H1 (cell line): Measurements from ENCODE around the gene RNF166. TPM values are rescaled to one million over a fixed set of nuclear protein-coding genes. Genes with fewer than 3 reads are reported as not detected.
A peak's percentile ranks its signal among the peaks of the same experiment; 100 is the strongest.

Experiments
- CTCF ChIA-PET: fragments of 300-600 bp; sonication (Branson Sonifier 250); formaldehyde crosslinking; loops from one replicate; lab custom pipeline; 2021; ENCODE audit not compliant: partially characterized antibody; lab: Charles Lee
- POLR2A ChIA-PET: fragments of 300-600 bp; sonication (Branson Sonifier 250); formaldehyde crosslinking; loops from one replicate; lab custom pipeline; 2021; ENCODE audit warnings: inconsistent platforms; ENCODE audit not compliant: partially characterized antibody; lab: Charles Lee
- DNase-seq, 2 experiments: peaks; one replicate each; pipeline versions ENCODE4 v3.0.0 to v3.0.0-alpha.2; 2010 to 2022; ENCODE audit warnings: low spot score in 2 of 2, low read depth in 1 of 2, mixed read lengths in 1 of 2
- FAIRE-seq: peaks from 2 replicates; lab custom pipeline; 2011; peaks lifted over from hg19 to GRCh38; lab: Jason Lieb, UNC
- H2AFZ ChIP-seq: 2 replicates; pipeline ENCODE4 v1.8.1; 2012; ENCODE audit warnings: low read length, inconsistent platforms
- H2AK5ac ChIP-seq: 2 replicates; pipeline ENCODE4 v1.6.1; 2013; ENCODE audit warnings: low read depth, low read length
- H2BK120ac ChIP-seq: replicated peaks from 2 replicates; pipeline ENCODE3; 2013; ENCODE audit warnings: low read depth, low read length, inconsistent platforms
- H2BK12ac ChIP-seq: 2 replicates; pipeline ENCODE4 v1.6.1; 2013; ENCODE audit warnings: low read depth, low read length
- H2BK15ac ChIP-seq: 2 replicates; pipeline ENCODE4 v1.6.1; 2013; ENCODE audit warnings: low read length
- H2BK20ac ChIP-seq: 2 replicates; pipeline ENCODE4 v1.6.1; 2013; ENCODE audit warnings: low read length
- H2BK5ac ChIP-seq: 2 replicates; pipeline ENCODE4 v1.6.1; 2013; ENCODE audit warnings: low read depth, low read length
- H3K14ac ChIP-seq: 2 replicates; pipeline ENCODE4 v1.6.1; 2013; ENCODE audit warnings: inconsistent platforms; ENCODE audit not compliant: insufficient read length
- H3K18ac ChIP-seq: 2 replicates; pipeline ENCODE4 v1.6.1; 2013; ENCODE audit warnings: low read length; ENCODE audit errors: extremely low read depth
- H3K23ac ChIP-seq: 2 replicates; pipeline ENCODE4 v1.6.1; 2013; ENCODE audit warnings: inconsistent platforms; ENCODE audit not compliant: insufficient read length
- H3K23me2 ChIP-seq: 2 replicates; pipeline ENCODE4 v1.6.1; 2013; ENCODE audit warnings: low read depth, low read length
- H3K27ac ChIP-seq: 2 replicates; pipeline ENCODE4 v1.6.1; 2011; ENCODE audit warnings: low read depth, low read length, inconsistent platforms
- H3K27me3 ChIP-seq, 4 experiments: replicated peaks in 1 of 4; 1 replicate in 1 of 4; 2 replicates in 3 of 4; pipeline versions ENCODE4 v1.6.1 to v1.8.1; 2011 to 2013; ENCODE audit warnings: low read length in 3 of 4, mild to moderate bottlenecking in 3 of 4, inconsistent platforms in 2 of 4, mixed read lengths in 2 of 4, moderate library complexity in 1 of 4; ENCODE audit not compliant: control insufficient read depth in 3 of 4, insufficient read depth in 3 of 4; ENCODE audit errors: extremely low read depth in 1 of 4
- H3K36me3 ChIP-seq, 4 experiments: 2 replicates each; pipeline versions ENCODE4 v1.6.1 to v1.8.1; 2011 to 2013; ENCODE audit warnings: mild to moderate bottlenecking in 4 of 4, low read length in 3 of 4, moderate library complexity in 2 of 4, control low read depth in 1 of 4, inconsistent platforms in 1 of 4; ENCODE audit not compliant: insufficient read depth in 4 of 4, control insufficient read depth in 2 of 4
- H3K4ac ChIP-seq: replicated peaks from 2 replicates; pipeline ENCODE3; 2013; ENCODE audit warnings: low read length, low read depth, mixed read lengths, inconsistent platforms; ENCODE audit not compliant: insufficient read length
- H3K4me1 ChIP-seq, 4 experiments: replicated peaks in 1 of 4; 1 replicate in 1 of 4; 2 replicates in 3 of 4; pipeline versions ENCODE4 v1.6.1 to v1.8.1; 2011 to 2013; ENCODE audit warnings: low read length in 3 of 4, inconsistent platforms in 2 of 4, mixed read lengths in 1 of 4; ENCODE audit not compliant: insufficient read depth in 4 of 4, control insufficient read depth in 3 of 4
- H3K4me2 ChIP-seq, 2 experiments: 2 replicates each; pipeline versions ENCODE4 v1.6.1 to v1.8.1; 2011 to 2013; ENCODE audit warnings: low read depth in 2 of 2, low read length in 2 of 2, control low read depth in 1 of 2, inconsistent platforms in 1 of 2, mild to moderate bottlenecking in 1 of 2; ENCODE audit not compliant: insufficient read depth in 1 of 2
- H3K4me3 ChIP-seq, 4 experiments: fragments of 200-600, 300-600 bp in 1 of 4; sonication (generic), shearing (Covaris generic), sonication (Bioruptor Twin) in 1 of 4; 2 replicates each; pipeline versions ENCODE4 v1.5.1 to v1.8.1; 2011 to 2016; ENCODE audit warnings: low read length in 4 of 4, low read depth in 3 of 4, control low read depth in 2 of 4, inconsistent platforms in 2 of 4, mild to moderate bottlenecking in 2 of 4, mixed read lengths in 1 of 4, moderate library complexity in 1 of 4; ENCODE audit not compliant: insufficient read depth in 2 of 4; ENCODE audit errors: extremely low read depth in 1 of 4
- H3K56ac ChIP-seq: replicated peaks from 2 replicates; pipeline ENCODE3; 2013; ENCODE audit warnings: low read depth, mild to moderate bottlenecking, mixed read lengths, low read length, inconsistent platforms; ENCODE audit not compliant: insufficient read length
- H3K79me1 ChIP-seq: 2 replicates; pipeline ENCODE4 v1.6.1; 2013; ENCODE audit warnings: low read depth, low read length, control low read depth
- H3K79me2 ChIP-seq, 2 experiments: 2 replicates each; pipeline versions ENCODE4 v1.6.1 to v1.8.1; 2012 to 2013; ENCODE audit warnings: low read length in 2 of 2, mild to moderate bottlenecking in 2 of 2, inconsistent platforms in 1 of 2; ENCODE audit not compliant: insufficient read depth in 2 of 2, control insufficient read depth in 1 of 2
- H3K9ac ChIP-seq, 4 experiments: replicated peaks in 1 of 4; 1 replicate in 1 of 4; 2 replicates in 3 of 4; pipeline versions ENCODE4 v1.6.1 to v1.8.1; 2011 to 2013; ENCODE audit warnings: low read depth in 3 of 4, low read length in 3 of 4, control low read depth in 2 of 4, mild to moderate bottlenecking in 2 of 4, moderate library complexity in 2 of 4, inconsistent platforms in 1 of 4; ENCODE audit errors: extremely low read depth in 1 of 4
- H3K9me3 ChIP-seq, 2 experiments: 2 replicates each; pipeline versions ENCODE4 v1.6.1 to v1.8.1; 2012 to 2013; ENCODE audit warnings: mild to moderate bottlenecking in 2 of 2, moderate library complexity in 2 of 2, control low read depth in 1 of 2, inconsistent platforms in 1 of 2, low read depth in 1 of 2, low read length in 1 of 2, mixed read lengths in 1 of 2; ENCODE audit not compliant: insufficient read depth in 2 of 2
- H4K20me1 ChIP-seq, 2 experiments: replicated peaks in 1 of 2; 2 replicates each; pipeline versions ENCODE3 to v1.8.1; 2011 to 2013; ENCODE audit warnings: inconsistent platforms in 2 of 2, low read length in 2 of 2, mild to moderate bottlenecking in 1 of 2; ENCODE audit not compliant: insufficient read depth in 2 of 2, control insufficient read depth in 1 of 2
- H4K5ac ChIP-seq: 2 replicates; pipeline ENCODE4 v1.6.1; 2013; ENCODE audit warnings: low read length, low read depth, mixed read lengths, inconsistent platforms; ENCODE audit not compliant: insufficient read length
- H4K8ac ChIP-seq: 2 replicates; pipeline ENCODE4 v1.8.0; 2013; ENCODE audit warnings: mild to moderate bottlenecking, moderate library complexity, low read length, inconsistent platforms; ENCODE audit not compliant: insufficient read depth; ENCODE audit errors: extremely low read depth
- H4K91ac ChIP-seq: replicated peaks from 2 replicates; pipeline ENCODE3; 2013; ENCODE audit warnings: low read length, mixed read lengths, inconsistent platforms; ENCODE audit not compliant: insufficient read length
- ATF3 ChIP-seq: IDR thresholded peaks from 2 replicates; pipeline ENCODE4 v1.6.1; 2011; ENCODE audit warnings: low read depth, mild to moderate bottlenecking, low read length; ENCODE audit not compliant: insufficient read depth
- BACH1 ChIP-seq: IDR thresholded peaks from 2 replicates; pipeline ENCODE4 v1.6.1; 2012; ENCODE audit warnings: low read length, improper control_type of control experiment
- CEBPB ChIP-seq: IDR thresholded peaks from 2 replicates; pipeline ENCODE4 v1.6.1; 2012; ENCODE audit warnings: low read depth, low read length
- EGR1 ChIP-seq: IDR thresholded peaks from 2 replicates; pipeline ENCODE4 v1.6.1; 2011; ENCODE audit warnings: low read depth, low read length, borderline replicate concordance
- EZH2 ChIP-seq: fragments of 200-600 bp; sonication (generic); IDR thresholded peaks from 2 replicates; pipeline ENCODE4 v1.7.1; 2012; ENCODE audit warnings: low read depth, mild to moderate bottlenecking, moderate library complexity, low read length, inconsistent platforms; ENCODE audit not compliant: severe bottlenecking
- FOSL1 ChIP-seq: IDR thresholded peaks from 2 replicates; pipeline ENCODE4 v1.6.1; 2011; ENCODE audit warnings: mild to moderate bottlenecking, low read depth, low read length, moderate library complexity; ENCODE audit not compliant: insufficient read depth
- JUN ChIP-seq: IDR thresholded peaks from 2 replicates; pipeline ENCODE4 v1.6.1; 2011; ENCODE audit warnings: low read depth, mild to moderate bottlenecking, improper control_type of control experiment, low read length
- KDM4A ChIP-seq: IDR thresholded peaks from one replicate; pipeline ENCODE4 v1.7.1; 2012; ENCODE audit warnings: low read depth, mild to moderate bottlenecking, moderate library complexity, low read length, inconsistent platforms; ENCODE audit not compliant: severe bottlenecking
- POLR2AphosphoS5 ChIP-seq: IDR thresholded peaks from 2 replicates; pipeline ENCODE4 v1.6.1; 2011; ENCODE audit warnings: low read depth, low read length
- RFX5 ChIP-seq: IDR thresholded peaks from 2 replicates; pipeline ENCODE4 v1.6.1; 2011; ENCODE audit warnings: low read depth, low read length, improper control_type of control experiment, borderline replicate concordance
- SP4 ChIP-seq: IDR thresholded peaks from 2 replicates; pipeline ENCODE4 v1.6.1; 2012; ENCODE audit warnings: low read length, inconsistent platforms
- TEAD4 ChIP-seq: IDR thresholded peaks from 2 replicates; pipeline ENCODE4 v1.6.1; 2012; ENCODE audit warnings: low read depth, low read length, inconsistent platforms, mixed read lengths
- USF2 ChIP-seq: IDR thresholded peaks from 2 replicates; pipeline ENCODE4 v1.6.1; 2011; ENCODE audit warnings: low read length, improper control_type of control experiment
- WGBS, 2 experiments: shearing (Covaris generic) in 1 of 2; methylation state at CpG; one replicate each; pipeline versions ENCODE4 v1.1.6 to v1.1.7; 2013 to 2015; ENCODE audit warnings: low lambda C conversion rate in 2 of 2, mixed read lengths in 2 of 2, inconsistent platforms in 1 of 2, low coverage in 1 of 2, missing lambda C conversion rate in 1 of 2; ENCODE audit not compliant: insufficient replicate concordance in 2 of 2, insufficient coverage in 1 of 2, insufficient read length in 1 of 2; ENCODE audit errors: extremely low coverage in 1 of 2, missing lambda C conversion rate in 1 of 2; 5-methylcytosine and 5-hydroxymethylcytosine counted together
- polyA plus RNA-seq, 7 experiments: library from polyadenylated mRNA; depleted of rRNA in 3 of 7; stranded (reverse) in 5 of 7; unstranded in 2 of 7; fragments of >200 nt in 5 of 7; fragments of 200-250 nt in 2 of 7; gene quantifications; 1 replicate in 5 of 7; 2 replicates in 1 of 7; 4 replicates in 1 of 7; pipeline versions ENCODE4 v1.2.1 to v1.2.3, GENCODE V29; 2011 to 2013; ENCODE audit warnings: missing spikeins in 2 of 7, mixed read lengths in 2 of 7
- total RNA-seq: library from RNA; stranded (reverse); fragmentation: NEBNext Ultra II Directional; extraction: Animal tissue kit (Norgen Biotek cat#: 25700); gene quantifications from 2 replicates; pipeline ENCODE4 v1.2.1, GENCODE V29; 2021

The RNF166 gene
- total and polyA plus RNA-seq, 2 of the 8 experiments (the other 6 are each of a cell fraction or from before 2014, with no cell fraction given): 29.8 to 31.2 TPM

GRCh38 chr16:88740727-88741055 is 34.5 kb upstream of the RNF166 start:
- Histone ChIP-seq H4K8ac (peak overlapping the region; percentile 14; the same call in 1 of the 2 replicates), H2BK120ac (no peak overlapping the region), H3K4me1 (peaks cover 0 to 11% (median 7%) of the 10 kb centered on the region in 4 experiments; a peak in 4 of 7 replicates), H2AK5ac (no peak overlapping the region), H3K18ac (no peak overlapping the region), H3K9me3 (no peaks in the 10 kb centered on the region), H3K14ac (no peak overlapping the region), H3K56ac (no peak overlapping the region), H2BK15ac (no peak overlapping the region), H4K91ac (no peak overlapping the region), H3K36me3 (peaks cover 0 to 4% (median 0%) of the 10 kb centered on the region in 4 experiments; a peak in 1 of 8 replicates), H3K4me3 (no peak overlapping the region), H3K79me1 (no peaks in the 10 kb centered on the region), H2AFZ (no peak overlapping the region), H3K23ac (no peak overlapping the region), H3K9ac (no peak overlapping the region), H3K79me2 (no peaks in the 10 kb centered on the region), H3K4ac (no peak overlapping the region), H2BK12ac (no peak overlapping the region), H4K5ac (no peak overlapping the region), H3K23me2 (no peaks in the 10 kb centered on the region), H3K27ac (no peak overlapping the region), H3K27me3 (no peaks in the 10 kb centered on the region), H4K20me1 (peaks cover 0 to 7% of the 10 kb centered on the region in 2 experiments), H2BK20ac (no peak overlapping the region), H2BK5ac (no peak overlapping the region), H3K4me2 (no peak overlapping the region)
- POLR2A ChIA-PET: interaction anchor here (2.0 kb wide), 1 partner anchor 69 kb away, joined by 5 read pairs; no protein-coding TSS in a partner anchor
- 91% methylated on average over 7 of the region's 12 CpGs; no CpG with 5 or more reads in 1 of the 2 experiments for WGBS, 2 experiments
- DNase-seq (no peak), FAIRE-seq (no peak)
- CTCF ChIA-PET: interaction anchor here (0.6 to 10.0 kb wide), 5 partner anchors 14 to 426 kb away, joined by 3 to 251 read pairs (median 4); no protein-coding TSS in a partner anchor
- TF ChIP-seq JUN: no peak
- no peak for TF ChIP-seq KDM4A
- no peak for TF ChIP-seq CEBPB
- no peak for TF ChIP-seq RFX5
- TF ChIP-seq ATF3: no peak
- no peak for TF ChIP-seq USF2
- no peak for TF ChIP-seq POLR2AphosphoS5
- TF ChIP-seq FOSL1: no peak
- TF ChIP-seq BACH1: no peak
- no peak for TF ChIP-seq TEAD4
- TF ChIP-seq EGR1: no peak
- TF ChIP-seq EZH2: no peak
- TF ChIP-seq SP4: no peak
